SK-N-SH (cell line): ENCODE results near the gene C2orf15. TPM values are rescaled to one million over a fixed set of nuclear protein-coding genes. Genes with fewer than 3 reads are reported as not detected.

Experiments used
- CTCF ChIA-PET: fragments of 300-600, 350-600 bp; formaldehyde crosslinking; extraction: SDS; loops from one replicate; lab custom pipeline; 2021; lab: Yijun Ruan, JAX
- POLR2A ChIA-PET: fragments of 350-600 bp; sonication (Branson Sonifier 250); formaldehyde crosslinking; extraction: SDS; loops from one replicate; lab custom pipeline; 2020; ENCODE audit warnings: antibody characterized with exemption, inconsistent platforms; lab: Yijun Ruan, JAX
- DNase-seq: peaks from one replicate; pipeline ENCODE4 v3.0.0; 2012
- H2AFZ ChIP-seq: fragments of 200-600 bp; sonication (generic); 2 replicates; pipeline ENCODE4 v1.8.1; 2016; ENCODE audit warnings: antibody characterized with exemption, mild to moderate bottlenecking, low read depth
- H3F3A ChIP-seq: fragments of 200-600 bp; sonication (generic); replicated peaks from 2 replicates; pipeline ENCODE3; 2016; ENCODE audit warnings: antibody characterized with exemption, mild to moderate bottlenecking; ENCODE audit not compliant: insufficient read depth
- H3K27ac ChIP-seq, 2 experiments: fragments of 200-500 bp in 1 of 2; fragments of 200-600 bp in 1 of 2; sonication (Bioruptor generic) in 1 of 2; sonication (generic), shearing (Covaris generic) in 1 of 2; 2 replicates each; pipeline versions ENCODE4 v1.5.1 to v1.6.1; 2014 to 2016; ENCODE audit warnings: low read depth in 2 of 2, inconsistent platforms in 1 of 2, low read length in 1 of 2, mild to moderate bottlenecking in 1 of 2, mixed read lengths in 1 of 2
- H3K27me3 ChIP-seq: fragments of 200-600 bp; sonication (generic), shearing (Covaris generic); 2 replicates; pipeline ENCODE4 v1.6.1; 2016; ENCODE audit warnings: mixed run types; ENCODE audit not compliant: insufficient read depth
- H3K36me3 ChIP-seq, 2 experiments: fragments of 200-500 bp in 1 of 2; fragments of 200-600 bp in 1 of 2; sonication (Bioruptor generic) in 1 of 2; sonication (generic) in 1 of 2; replicated peaks in 1 of 2; 2 replicates each; pipeline versions ENCODE3 to v1.5.1; 2014 to 2016; ENCODE audit warnings: low read length in 1 of 2, mild to moderate bottlenecking in 1 of 2; ENCODE audit not compliant: insufficient read depth in 2 of 2, control insufficient read depth in 1 of 2
- H3K4me1 ChIP-seq, 2 experiments: fragments of 200-500 bp in 1 of 2; fragments of 200-600 bp in 1 of 2; sonication (Bioruptor generic) in 1 of 2; sonication (generic), shearing (Covaris generic) in 1 of 2; 2 replicates each; pipeline versions ENCODE4 v1.5.1 to v1.6.1; 2014 to 2016; ENCODE audit warnings: low read depth in 1 of 2, low read length in 1 of 2, mixed run types in 1 of 2; ENCODE audit not compliant: insufficient read depth in 2 of 2, control insufficient read depth in 1 of 2
- H3K4me2 ChIP-seq: fragments of 200-600 bp; sonication (generic), shearing (Covaris generic); 2 replicates; pipeline ENCODE4 v1.6.1; 2017; ENCODE audit warnings: mixed run types
- H3K4me3 ChIP-seq, 2 experiments: fragments of 200-500 bp in 1 of 2; fragments of 200-600 bp in 1 of 2; sonication (Bioruptor generic) in 1 of 2; sonication (generic), shearing (Covaris generic) in 1 of 2; 2 replicates each; pipeline versions ENCODE4 v1.5.1 to v1.8.1; 2014 to 2016; ENCODE audit warnings: low read depth in 2 of 2, inconsistent platforms in 1 of 2, low read length in 1 of 2, mild to moderate bottlenecking in 1 of 2, mixed read lengths in 1 of 2, moderate library complexity in 1 of 2
- H3K79me2 ChIP-seq: fragments of 200-600 bp; sonication (generic); 2 replicates; pipeline ENCODE4 v1.8.1; 2017; ENCODE audit warnings: mild to moderate bottlenecking; ENCODE audit not compliant: insufficient read depth
- H3K9ac ChIP-seq: fragments of 200-600 bp; sonication (generic); 2 replicates; pipeline ENCODE4 v1.6.1; 2017; ENCODE audit warnings: mixed run types
- H3K9me2 ChIP-seq: fragments of 200-600 bp; sonication (generic); 2 replicates; pipeline ENCODE4 v1.6.1; 2017; ENCODE audit warnings: mixed run types
- H3K9me3 ChIP-seq: fragments of 200-600 bp; sonication (generic); 2 replicates; pipeline ENCODE4 v1.6.1; 2017; ENCODE audit warnings: mixed run types, mild to moderate bottlenecking, moderate library complexity
- H4K20me1 ChIP-seq: fragments of 200-600 bp; sonication (generic); 2 replicates; pipeline ENCODE4 v1.6.1; 2017; ENCODE audit warnings: mild to moderate bottlenecking, mixed run types; ENCODE audit not compliant: insufficient read depth
- CTCF ChIP-seq: fragments of 200-600 bp; sonication (generic); IDR thresholded peaks from 2 replicates; pipeline ENCODE4 v1.6.1; 2017; ENCODE audit warnings: antibody characterized with exemption, mild to moderate bottlenecking, moderate library complexity
- ELF1 ChIP-seq: IDR thresholded peaks from 2 replicates; pipeline ENCODE4 v1.4.0; 2012
- EP300 ChIP-seq, 2 experiments: IDR thresholded peaks; 2 replicates each; pipeline versions ENCODE4 v1.4.0 to v1.6.1; 2012; ENCODE audit warnings: borderline replicate concordance in 1 of 2, low read depth in 1 of 2, low read length in 1 of 2
- FOSL2 ChIP-seq: IDR thresholded peaks from 2 replicates; pipeline ENCODE4 v1.4.0; 2012; ENCODE audit warnings: low read depth, mild to moderate bottlenecking, moderate library complexity, borderline replicate concordance
- FOXM1 ChIP-seq: IDR thresholded peaks from 2 replicates; pipeline ENCODE4 v1.4.0; 2012; ENCODE audit warnings: low read depth, mild to moderate bottlenecking
- GABPA ChIP-seq: IDR thresholded peaks from 2 replicates; pipeline ENCODE4 v1.4.0; 2012; ENCODE audit warnings: low read depth, mild to moderate bottlenecking
- GATA2 ChIP-seq: sonication (generic); formaldehyde crosslinking; IDR thresholded peaks from 2 replicates; pipeline ENCODE4 v1.5.0; 2020; ENCODE audit warnings: mild to moderate bottlenecking, missing genetic modification reagents
- JUND ChIP-seq: IDR thresholded peaks from 2 replicates; pipeline ENCODE4 v1.4.0; 2012
- MEF2A ChIP-seq: IDR thresholded peaks from 2 replicates; pipeline ENCODE4 v1.4.0; 2012; ENCODE audit warnings: low read depth, borderline replicate concordance
- MXI1 ChIP-seq: IDR thresholded peaks from 2 replicates; pipeline ENCODE4 v1.6.1; 2012; ENCODE audit warnings: mild to moderate bottlenecking, low read depth, low read length, improper control_type of control experiment
- NRF1 ChIP-seq: IDR thresholded peaks from 2 replicates; pipeline ENCODE4 v1.6.1; 2012; ENCODE audit warnings: low read depth, mild to moderate bottlenecking, low read length
- RAD21 ChIP-seq: IDR thresholded peaks from 2 replicates; pipeline ENCODE4 v1.6.1; 2012; ENCODE audit warnings: mild to moderate bottlenecking, low read length
- RFX5 ChIP-seq: IDR thresholded peaks from 2 replicates; pipeline ENCODE4 v1.6.1; 2012; ENCODE audit warnings: mild to moderate bottlenecking, improper control_type of control experiment, low read length
- RXRA ChIP-seq: IDR thresholded peaks from 2 replicates; pipeline ENCODE4 v1.4.0; 2012; ENCODE audit warnings: low read depth, mild to moderate bottlenecking, borderline replicate concordance
- SIN3A ChIP-seq: IDR thresholded peaks from 2 replicates; pipeline ENCODE4 v1.6.1; 2012; ENCODE audit warnings: low read depth, mild to moderate bottlenecking, low read length, moderate library complexity, borderline replicate concordance
- TEAD4 ChIP-seq: IDR thresholded peaks from 2 replicates; pipeline ENCODE4 v1.4.0; 2012; ENCODE audit warnings: mild to moderate bottlenecking, borderline replicate concordance; ENCODE audit not compliant: insufficient read depth
- USF2 ChIP-seq: fragments of 150-350 bp; IDR thresholded peaks from 2 replicates; pipeline ENCODE4 v1.6.1; 2017; ENCODE audit warnings: antibody characterized with exemption, low read length, low read depth, borderline replicate concordance
- WGBS: methylation state at CpG from one replicate; pipeline ENCODE4 v1.1.6; 2017; ENCODE audit warnings: low lambda C conversion rate; 5-methylcytosine and 5-hydroxymethylcytosine counted together
- polyA plus RNA-seq, 3 experiments: library from polyadenylated mRNA; depleted of rRNA; stranded (reverse); fragments of >200 nt; gene quantifications; 2 replicates each; pipeline ENCODE4 v1.2.3, GENCODE V29; 2012
- TF ChIP-seq, protein P1 (sequence below): IDR thresholded peaks from 2 replicates; pipeline ENCODE4 v1.4.0; 2012; ENCODE audit warnings: low read depth
- TF ChIP-seq, protein P2 (sequence below): IDR thresholded peaks from 2 replicates; pipeline ENCODE4 v1.4.0; 2012; ENCODE audit warnings: low read depth, borderline replicate concordance

The C2orf15 gene
- polyA plus RNA-seq, 1 of the 3 experiments (the other 2 are of a cell fraction): 0.25 TPM

- Histone ChIP-seq H3K36me3 (peaks cover 59 to 73% of the 10 kb centered on the region in 2 experiments), H3K4me1 (no peaks in the 10 kb centered on the region), H3F3A (peaks cover 10% of the 10 kb centered on the region), H3K9me3 (no peaks in the 10 kb centered on the region), H3K27ac (no peak overlapping the region), H3K4me2 (no peak overlapping the region), H3K9ac (no peak overlapping the region), H4K20me1 (no peaks in the 10 kb centered on the region), H3K27me3 (no peaks in the 10 kb centered on the region), H3K9me2 (no peaks in the 10 kb centered on the region), H2AFZ (no peak overlapping the region), H3K79me2 (peaks cover 4% of the 10 kb centered on the region; the same call in 1 of the 2 replicates), H3K4me3 (no peak overlapping the region)
- no peak for DNase-seq
- 47% methylated on average over 1 of the region's 1 CpG for WGBS
- CTCF ChIA-PET: interaction anchor here (0.9 to 1.6 kb wide), 6 partner anchors 11 to 1050 kb away, joined by 3 to 4 read pairs (median 4); partner anchors contain the start of gene EIF5B
- TF ChIP-seq RAD21 (no peak), USF2 (no peak), NRF1 (no peak), RFX5 (no peak), GABPA (no peak), MXI1 (no peak), GATA2 (CRISPR knock-in tag) (no peak), MEF2A (no peak), FOSL2 (no peak), JUND (no peak), FOXM1 (no peak)
- POLR2A ChIA-PET: interaction anchor here (1.0 kb wide), 1 partner anchor 15 kb away, joined by 3 read pairs; the partner anchor contains the start of genes LIPT1 and TSGA10
These were observed 28.0 kb downstream of the C2orf15 start for GRCh38 chr2:99169534-99169933.

DNA sequence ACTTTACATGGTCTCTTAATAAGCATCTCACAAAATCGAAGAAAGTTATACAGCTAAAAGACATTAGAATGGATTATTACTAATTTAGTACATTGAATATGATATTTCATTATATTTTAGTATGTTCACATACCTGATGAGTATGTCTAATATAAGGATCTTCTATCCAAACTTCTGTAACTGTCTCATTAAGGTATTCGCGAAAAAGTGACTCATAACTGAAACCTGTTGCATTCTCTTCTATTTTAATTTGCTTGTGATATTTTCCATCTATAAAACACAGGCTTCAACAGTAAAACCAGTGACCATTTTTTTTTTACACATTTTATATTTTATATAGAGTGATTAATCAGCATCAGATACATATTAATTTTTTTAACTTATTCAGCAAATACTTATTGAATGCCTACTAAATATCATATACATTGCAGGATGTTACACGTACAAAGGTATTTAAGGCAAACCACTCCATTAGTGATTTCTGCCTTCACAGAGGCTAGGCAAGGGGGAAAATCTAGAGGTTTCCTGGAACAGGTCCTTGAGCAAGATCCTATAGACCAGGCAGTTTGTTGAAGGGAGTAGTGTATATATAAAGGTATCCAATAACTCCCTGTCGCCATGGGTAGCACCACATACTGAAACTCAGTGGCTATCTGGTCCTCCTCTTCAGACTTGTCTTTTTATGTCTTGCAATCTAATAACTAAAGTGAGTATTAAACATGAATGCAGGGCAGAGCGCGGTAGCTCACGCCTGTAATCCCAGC, 30.1 kb downstream of the C2orf15 start:
- H2AFZ ChIP-seq: no peak overlapping the region
- no peaks in the 10 kb centered on the region for H3K4me1 ChIP-seq
- TF ChIP-seq EP300 (IDR thresholded peaks at IDR 0.05; ENCODE audit: borderline replicate concordance in 1 of 2, low read depth in 1 of 2, low read length in 1 of 2) (no peak), MEF2A (no peak), TEAD4 (no peak), USF2 (no peak), SIN3A (no peak), RXRA (no peak), ELF1 (no peak), NRF1 (no peak), CTCF (no peak), GABPA (no peak)
- TF ChIP-seq, protein P1, sequence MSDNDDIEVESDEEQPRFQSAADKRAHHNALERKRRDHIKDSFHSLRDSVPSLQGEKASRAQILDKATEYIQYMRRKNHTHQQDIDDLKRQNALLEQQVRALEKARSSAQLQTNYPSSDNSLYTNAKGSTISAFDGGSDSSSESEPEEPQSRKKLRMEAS: no peak
- TF ChIP-seq, protein P2, sequence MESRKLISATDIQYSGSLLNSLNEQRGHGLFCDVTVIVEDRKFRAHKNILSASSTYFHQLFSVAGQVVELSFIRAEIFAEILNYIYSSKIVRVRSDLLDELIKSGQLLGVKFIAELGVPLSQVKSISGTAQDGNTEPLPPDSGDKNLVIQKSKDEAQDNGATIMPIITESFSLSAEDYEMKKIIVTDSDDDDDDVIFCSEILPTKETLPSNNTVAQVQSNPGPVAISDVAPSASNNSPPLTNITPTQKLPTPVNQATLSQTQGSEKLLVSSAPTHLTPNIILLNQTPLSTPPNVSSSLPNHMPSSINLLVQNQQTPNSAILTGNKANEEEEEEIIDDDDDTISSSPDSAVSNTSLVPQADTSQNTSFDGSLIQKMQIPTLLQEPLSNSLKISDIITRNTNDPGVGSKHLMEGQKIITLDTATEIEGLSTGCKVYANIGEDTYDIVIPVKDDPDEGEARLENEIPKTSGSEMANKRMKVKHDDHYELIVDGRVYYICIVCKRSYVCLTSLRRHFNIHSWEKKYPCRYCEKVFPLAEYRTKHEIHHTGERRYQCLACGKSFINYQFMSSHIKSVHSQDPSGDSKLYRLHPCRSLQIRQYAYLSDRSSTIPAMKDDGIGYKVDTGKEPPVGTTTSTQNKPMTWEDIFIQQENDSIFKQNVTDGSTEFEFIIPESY: no peak
- DNase-seq: no peak
- H3K27ac ChIP-seq: no peak overlapping the region
- H3K36me3 ChIP-seq: peaks cover 59 to 63% of the 10 kb centered on the region in 2 experiments
- H3K4me3 ChIP-seq: no peak overlapping the region
- H3K27me3 ChIP-seq: no peaks in the 10 kb centered on the region
- H3K9ac ChIP-seq: no peak overlapping the region
- ChIA-PET POLR2A (no interaction called here), CTCF (no interaction called here)
- H4K20me1 ChIP-seq: no peaks in the 10 kb centered on the region
- WGBS: 97% methylated on average over 8 of the region's 8 CpGs
- H3F3A ChIP-seq: peaks cover 10% of the 10 kb centered on the region
- H3K9me3 ChIP-seq: no peaks in the 10 kb centered on the region
- H3K9me2 ChIP-seq: no peaks in the 10 kb centered on the region
- H3K4me2 ChIP-seq: no peak overlapping the region
- peaks cover 15% of the 10 kb centered on the region for H3K79me2 ChIP-seq
